Measurements from ENCODE around the gene WDR7.
A peak's percentile ranks its signal among the peaks of the same experiment; 100 is the strongest.
"Not testable (repeated sequence)": the region's sequence is repeated elsewhere in the genome, so short reads cannot be mapped to it uniquely, and the experiment has no call there.

The WDR7 gene

GRCh38 chr18:56650944-56651770 lies at the start of gene WDR7:
Gene WDR7 (plus strand): TSS chr18:56651359. CDS start chr18:56672516, 21,157 bp downstream.
- DNase-seq: peak; percentile 95

DNA sequence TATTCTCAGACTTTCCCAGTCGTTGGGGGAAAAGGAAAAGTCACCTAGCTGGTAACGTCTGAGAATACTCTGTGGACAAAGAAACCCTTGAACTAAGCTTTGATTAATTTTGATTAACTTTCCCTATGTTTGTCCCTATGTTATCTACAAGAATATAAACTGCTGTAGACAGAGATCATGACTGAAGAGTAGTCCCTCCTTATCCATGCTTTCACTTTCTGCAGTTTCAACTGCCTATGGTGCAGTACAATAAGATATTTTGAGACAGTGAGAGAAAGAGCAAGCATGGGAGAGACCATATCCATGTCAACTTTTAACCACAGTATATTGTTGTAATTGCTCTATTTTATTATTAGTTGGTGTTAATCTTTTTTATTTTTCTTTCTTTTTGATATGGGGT lies 44.5 kb upstream of the WDR7 start:
- no peak for DNase-seq

- no peak for DNase-seq
These were observed 35.2 kb upstream of the WDR7 start for GRCh38 chr18:56615738-56616520.

DNA sequence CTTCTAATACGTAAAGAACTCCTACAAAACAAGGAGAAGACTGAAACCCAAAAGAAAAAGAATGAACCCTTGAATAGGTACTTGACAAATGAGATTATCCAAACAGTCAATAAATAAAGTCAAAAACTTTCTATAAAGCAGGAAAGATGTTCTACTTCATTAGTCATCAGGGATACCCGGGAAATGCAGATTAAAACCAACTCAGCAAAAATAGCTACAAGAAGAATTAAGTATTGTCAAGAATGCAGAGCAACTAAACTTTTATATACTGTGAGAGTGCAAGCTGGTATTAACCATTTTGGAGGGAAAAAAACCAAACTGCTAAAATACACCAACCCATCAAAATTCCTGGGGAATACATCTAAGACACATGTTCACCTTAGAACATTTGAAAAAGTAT lies 23.2 kb upstream of the WDR7 start:
- DNase-seq: no peak

DNA sequence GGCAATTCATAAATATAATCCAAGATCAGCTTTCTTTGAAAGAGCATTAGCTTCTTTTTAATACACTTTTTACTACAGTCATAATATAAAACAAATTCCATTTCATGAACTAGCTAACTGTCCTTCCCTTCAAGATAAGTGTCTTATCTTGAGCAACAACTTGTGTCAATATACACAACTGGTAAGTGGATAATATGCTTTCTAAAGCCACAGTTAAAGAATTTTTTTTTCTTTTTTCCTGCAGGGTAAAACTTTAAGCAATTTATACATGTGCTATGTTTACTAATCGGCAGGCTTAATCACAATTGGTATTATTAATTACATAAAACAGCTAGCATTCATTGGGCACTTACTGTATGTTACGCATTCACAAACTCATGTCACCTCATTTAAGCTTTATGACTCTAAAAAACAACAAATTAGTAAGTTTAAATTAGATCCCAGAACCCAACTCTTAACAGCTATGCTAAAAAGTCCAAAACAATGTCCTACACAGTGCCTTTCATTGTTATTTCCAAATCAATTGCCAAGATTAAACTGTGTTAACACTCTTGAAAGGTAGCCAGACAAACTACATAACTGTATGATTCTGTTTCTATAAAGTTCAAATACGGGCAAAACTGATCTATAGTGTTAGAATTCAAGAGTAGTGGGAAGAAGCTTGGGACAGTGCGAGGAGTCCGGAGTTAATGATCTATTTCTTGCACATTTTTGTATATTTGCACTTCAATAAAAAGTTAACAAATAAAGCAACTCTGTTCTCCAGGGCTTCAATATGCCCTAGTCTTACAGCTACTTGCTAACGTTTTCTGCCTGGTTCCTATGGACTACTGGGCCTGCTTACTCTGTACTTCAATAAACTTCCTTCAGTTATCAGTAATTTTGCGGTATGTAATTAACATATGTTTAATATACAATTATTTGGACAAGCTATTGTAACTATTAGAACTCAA lies 18.8 kb upstream of the WDR7 start:
- no peak for DNase-seq

DNA sequence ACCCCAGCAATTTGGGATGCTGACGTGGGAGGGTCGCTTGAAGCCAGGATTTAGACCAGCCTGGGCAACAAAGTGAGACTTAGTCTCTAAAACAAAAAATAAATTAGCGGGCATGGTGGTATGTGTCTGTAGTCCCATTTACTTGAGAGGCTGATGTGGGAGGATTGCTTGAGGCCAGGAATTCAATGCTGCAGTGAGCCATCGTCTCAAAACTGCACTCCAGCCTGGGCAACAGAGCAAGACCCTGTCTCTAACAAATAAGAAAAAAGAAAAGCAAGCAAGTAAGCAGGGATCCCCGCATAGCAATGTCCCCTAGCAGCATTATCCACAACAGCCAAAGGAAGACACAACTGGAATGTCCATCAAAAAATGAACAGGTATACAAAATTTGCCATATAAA lies 16.2 kb upstream of the WDR7 start:
- no peak for DNase-seq

GRCh38 chr18:56637176-56637575 lies 14.0 kb upstream of the WDR7 start:
- DNase-seq: no peak

- no peak for DNase-seq
These were observed 13.4 kb upstream of the WDR7 start for GRCh38 chr18:56637711-56638231.

DNA sequence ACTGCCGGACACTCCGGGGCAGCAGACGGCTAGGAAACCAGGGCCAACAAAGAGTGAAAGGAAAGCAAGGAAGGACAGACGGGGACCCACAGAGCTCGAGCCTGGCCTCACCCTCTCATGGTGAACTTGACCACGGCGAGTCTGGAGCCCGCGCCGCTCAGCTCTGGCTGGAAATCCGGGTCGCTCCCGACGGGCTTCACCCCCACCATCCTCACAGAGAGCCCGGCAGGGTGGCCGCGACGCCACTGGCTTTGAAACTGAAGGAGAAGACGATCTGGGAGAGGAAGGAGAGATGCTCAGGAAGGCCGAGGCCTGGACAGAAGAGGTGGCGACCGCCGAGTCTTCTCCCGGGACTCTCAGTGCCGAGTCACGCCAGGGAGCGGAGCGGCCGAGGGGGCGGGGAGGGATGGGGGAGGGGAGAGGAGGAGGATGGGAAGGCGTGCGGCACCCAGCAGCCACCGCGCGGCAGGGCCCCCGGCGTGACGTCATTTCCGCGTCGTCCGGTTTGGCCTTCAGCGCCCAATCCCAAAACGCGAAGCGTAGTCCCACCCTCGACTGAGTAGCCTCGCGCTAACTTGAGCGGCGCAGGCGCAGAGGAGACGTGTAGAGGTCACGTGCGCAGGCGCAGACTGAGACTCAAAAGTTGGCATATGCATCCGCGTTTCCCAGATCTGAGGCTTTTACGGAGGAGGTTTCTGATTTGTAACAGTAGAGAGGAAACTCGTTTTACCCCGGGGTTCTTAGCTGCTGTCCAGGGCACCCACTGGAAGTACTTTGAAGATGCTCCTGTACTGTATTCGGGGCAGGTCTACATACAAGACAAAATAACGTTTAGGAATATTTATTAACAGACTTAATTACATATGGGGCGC lies 12.7 kb upstream of the WDR7 start, which contains the start of gene TXNL1:
TXNL1 (minus strand) TSS at position 361 of the 872 bp plus-strand sequence; CDS start at position 209, 152 bp downstream.
- DNase-seq: peak; percentile 100

DNA sequence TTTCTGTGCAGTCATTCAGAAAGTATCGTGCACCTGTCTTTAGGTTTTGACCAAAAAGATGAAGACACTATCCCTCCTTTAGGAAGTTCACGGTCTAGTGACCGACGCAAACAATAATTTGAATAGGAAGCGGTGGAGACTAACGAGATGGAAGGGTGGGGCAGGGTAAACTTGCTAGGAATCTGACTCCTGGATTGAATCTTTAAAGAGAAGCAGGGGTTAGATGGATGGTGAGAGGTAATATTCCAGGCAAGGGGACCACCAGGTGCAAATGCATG lies 12.1 kb upstream of the WDR7 start:
- DNase-seq: no peak

- DNase-seq: no peak
These were observed 11.6 kb upstream of the WDR7 start for GRCh38 chr18:56639571-56639970.

DNA sequence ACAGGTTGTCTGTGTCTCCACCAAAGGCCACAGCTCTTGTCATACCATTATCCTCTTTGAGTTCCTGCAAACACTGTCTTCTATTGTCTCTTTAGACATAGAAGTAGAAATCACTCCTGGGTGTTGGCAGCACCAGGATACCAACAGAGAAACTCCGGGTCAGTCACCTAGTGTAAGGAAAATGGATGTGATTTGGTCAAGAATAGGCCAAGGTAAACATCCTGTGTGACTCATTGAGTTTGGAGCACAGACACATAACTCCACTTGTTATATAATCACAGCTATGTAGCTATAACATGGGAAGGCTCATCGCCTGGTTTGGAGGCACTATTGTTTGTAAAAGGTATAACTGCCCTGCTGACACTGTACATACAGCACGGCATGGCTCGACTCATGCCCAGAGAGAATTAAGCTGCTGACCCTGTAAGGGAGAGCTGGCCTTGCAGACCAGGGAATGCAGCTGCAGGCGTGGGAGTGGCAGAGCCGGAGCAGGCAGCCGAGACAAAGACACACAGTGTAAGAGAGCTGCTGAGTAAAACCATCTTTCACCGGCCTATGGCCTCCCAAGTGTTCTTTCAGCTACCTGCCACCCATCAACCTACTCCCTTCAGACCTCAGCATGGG lies 9.3 kb upstream of the WDR7 start:
- DNase-seq: no peak

GRCh38 chr18:56643381-56643780 lies 7.8 kb upstream of the WDR7 start:
- DNase-seq: no peak

DNA sequence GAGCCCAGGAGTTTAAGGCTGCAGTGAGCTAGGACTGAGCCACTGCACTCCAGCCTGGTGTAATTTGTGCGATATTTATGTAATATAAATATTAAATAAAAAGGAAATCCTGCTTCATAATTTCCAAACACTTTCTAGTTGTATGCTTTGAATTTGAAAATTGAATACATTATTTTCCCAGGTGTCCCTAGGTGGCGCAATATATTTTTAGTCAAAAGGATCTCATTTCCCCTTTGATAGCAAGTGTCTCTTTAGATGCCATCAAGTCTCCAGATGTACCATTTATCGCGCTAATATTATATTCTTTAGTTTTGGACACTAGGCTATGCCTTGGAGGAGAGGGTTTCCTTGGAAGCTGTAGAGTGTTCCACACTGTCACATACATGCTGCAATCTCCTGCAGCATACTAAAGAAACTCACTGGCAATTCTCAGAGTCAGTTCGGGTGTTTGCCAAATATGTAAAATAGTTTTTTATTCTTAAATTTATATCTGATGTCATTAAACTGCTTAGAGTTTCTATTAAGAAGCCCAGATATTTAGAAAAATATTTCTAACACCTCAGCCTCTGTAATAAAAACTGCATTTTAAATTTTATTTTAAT lies 5.6 kb upstream of the WDR7 start:
- no peak for DNase-seq

- no peak for DNase-seq
These were observed 4.1 kb upstream of the WDR7 start for GRCh38 chr18:56647071-56647470.

DNA sequence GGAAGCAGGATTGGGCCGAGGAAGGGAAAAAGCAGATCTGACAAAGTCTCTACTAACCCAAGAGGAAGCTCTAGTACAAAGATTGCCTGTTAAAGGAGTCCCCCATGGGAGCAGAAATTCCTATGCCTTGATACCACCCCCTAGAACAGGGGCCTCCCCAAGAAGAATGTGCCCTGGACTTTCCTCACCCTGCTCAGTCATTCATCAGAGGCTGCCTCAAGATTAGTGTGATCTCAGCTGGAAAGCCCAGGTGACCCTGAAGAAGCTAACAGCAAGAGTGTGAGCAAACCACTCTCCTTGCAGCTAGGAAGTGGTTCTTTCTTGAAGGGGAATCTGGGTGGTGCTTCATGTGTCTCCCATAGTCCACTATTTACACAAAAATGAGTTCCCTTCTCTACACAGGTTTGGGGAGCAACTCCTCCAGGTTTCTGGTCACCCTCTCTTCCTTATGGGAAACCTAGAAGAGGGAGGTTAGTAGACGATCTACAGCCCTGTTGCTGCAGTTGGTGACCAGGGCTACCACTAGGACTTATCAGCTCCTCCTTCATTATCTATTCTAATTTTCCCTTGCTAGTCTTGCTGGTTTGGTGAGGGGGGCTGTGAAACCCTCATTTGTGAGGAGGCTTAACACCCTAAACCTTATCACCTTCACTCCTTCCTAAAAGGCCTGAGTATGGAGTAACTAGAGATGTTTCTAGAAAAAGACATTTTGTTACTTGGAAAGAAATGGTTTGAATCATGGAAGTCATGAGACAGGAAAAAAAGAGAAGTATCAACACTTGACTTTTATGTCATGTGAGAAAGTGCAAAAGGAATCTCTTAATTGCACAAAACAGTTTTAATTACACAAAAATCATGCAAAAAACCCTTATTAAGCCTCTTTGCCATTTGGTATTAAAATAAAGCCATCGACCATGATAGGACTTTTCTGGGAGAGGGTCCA lies 2.9 kb upstream of the WDR7 start:
- no peak for DNase-seq

DNA sequence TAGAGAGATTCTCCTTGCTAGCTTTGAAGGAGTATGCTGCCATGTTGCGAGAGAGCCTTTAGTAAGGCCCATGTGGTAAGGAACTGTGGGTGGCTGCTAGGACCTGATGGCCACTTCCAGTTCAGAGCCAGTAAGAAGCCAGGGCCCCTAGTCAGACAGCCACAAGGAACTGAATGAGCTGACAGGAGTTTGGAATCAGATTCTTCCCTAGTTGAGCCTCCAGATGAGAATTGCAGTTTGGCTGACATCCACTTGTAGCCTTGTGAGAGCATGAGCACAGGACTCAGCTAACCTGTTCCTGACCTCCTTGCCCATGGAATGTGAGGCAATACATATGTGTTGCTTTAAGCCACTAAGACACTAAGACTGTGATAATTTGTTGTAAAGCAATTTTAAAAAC lies 1.2 kb upstream of the WDR7 start:
- no peak for DNase-seq

- no peak for DNase-seq
These were observed 573 bp downstream of the WDR7 start for GRCh38 chr18:56651771-56652092.

DNA sequence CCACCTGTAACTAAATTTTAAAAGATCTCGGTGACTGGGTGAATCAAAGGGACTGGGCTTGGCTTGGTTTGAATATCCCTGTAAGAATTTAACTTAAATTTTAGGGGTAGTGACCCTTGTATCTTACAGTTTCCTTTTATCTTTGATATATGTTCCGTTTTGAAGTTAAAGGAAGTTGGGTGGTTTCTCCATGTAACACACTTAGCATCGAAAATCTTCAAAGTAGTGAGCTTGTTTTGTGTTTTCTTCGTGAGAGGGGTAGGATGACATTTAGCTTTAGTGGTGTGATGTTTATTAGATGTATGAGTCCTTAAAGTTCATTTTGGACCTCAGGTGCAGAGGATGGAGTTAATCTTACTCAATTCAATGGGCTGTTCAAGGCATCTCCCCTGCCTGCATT lies 1.6 kb downstream of the WDR7 start:
- no peak for DNase-seq

DNA sequence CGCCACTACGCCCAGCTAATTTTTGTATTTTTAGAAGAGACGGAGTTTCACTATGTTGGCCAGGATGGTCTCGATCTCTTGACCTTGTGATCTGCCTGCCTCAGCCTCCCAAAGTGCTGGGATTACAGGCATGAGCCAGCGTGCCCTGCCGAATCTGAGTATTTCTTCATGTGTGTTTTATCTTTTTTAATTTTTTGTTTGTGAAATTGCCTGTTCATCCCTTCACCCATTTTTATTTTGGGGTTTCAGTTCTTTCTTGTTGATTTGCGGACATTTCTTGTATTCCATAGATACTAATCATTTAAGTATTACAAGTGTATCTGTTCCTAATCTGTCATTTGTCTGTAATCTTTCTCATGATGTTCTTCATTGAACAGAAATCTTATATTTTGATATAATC lies 3.1 kb downstream of the WDR7 start:
- not testable (repeated sequence) for DNase-seq
